Germinal center (tissue), 1 donor: Measurements from ENCODE around the gene TCF7L1.

ENCODE experiments used
- DNase-seq: peaks from one replicate; pipeline ENCODE4 v3.0.0; 2012; ENCODE audit warnings: mixed read lengths, low spot score

TCF7L1 gene

DNA sequence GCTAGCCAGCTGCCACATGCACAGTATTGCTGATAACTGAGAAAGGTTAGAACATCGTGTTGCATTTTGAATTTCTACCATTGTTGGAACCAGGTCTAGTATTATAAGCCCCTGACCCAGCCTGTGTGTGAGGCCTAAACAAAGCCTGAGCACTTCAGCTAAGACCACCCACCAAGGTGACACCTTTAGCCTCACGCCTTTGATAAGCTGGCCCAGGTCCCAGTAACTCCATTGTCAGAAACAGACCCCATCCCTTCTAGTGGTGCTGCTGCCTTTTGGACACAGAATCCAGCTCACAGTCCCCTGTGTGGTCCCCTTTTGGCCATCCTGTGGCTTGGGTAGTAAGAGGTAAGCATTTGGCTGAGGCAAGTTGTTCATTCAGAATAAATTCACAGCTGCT is 223.0 kb downstream of the TCF7L1 start:
- DNase-seq = no peak

- DNase-seq = no peak
These were observed 224.5 kb downstream of the TCF7L1 start for GRCh38 chr2:85357736-85358135.
